IMR-90 (cell line): Measurements from ENCODE around the gene SKAP1. TPM values are rescaled to one million over a fixed set of nuclear protein-coding genes. Genes with fewer than 3 reads are reported as not detected.

Experiments
- ATAC-seq: fragments of 200-7000 bp; cut with Tn5 transposase; 2 replicates; pipeline ENCODE4 v1.9.1; 2020; ENCODE audit warnings: low read depth, mild to moderate bottlenecking, moderate library complexity
- BruUV-seq: library from RNA; stranded (reverse); fragments of 400-500 nt; replicated peaks from 2 replicates; lab custom pipeline; 2021; lab: Mats Ljungman, UMichigan
- CTCF ChIA-PET: fragments of 300-600 bp; formaldehyde crosslinking; extraction: SDS; loops from one replicate; lab custom pipeline; 2021; ENCODE audit warnings: antibody characterized with exemption; lab: Yijun Ruan, JAX
- POLR2A ChIA-PET: fragments of 300-600 bp; sonication (Branson Sonifier 250); formaldehyde crosslinking; loops from one replicate; lab custom pipeline; 2022; ENCODE audit warnings: antibody characterized with exemption; ENCODE audit not compliant: unreplicated experiment; lab: Charles Lee
- DNase-seq: peaks from one replicate; pipeline ENCODE4 v3.0.0; 2013
- H2AFZ ChIP-seq: replicated peaks from 2 replicates; pipeline ENCODE3; 2013; ENCODE audit warnings: low read length, mild to moderate bottlenecking; ENCODE audit not compliant: poor library complexity
- H2AK5ac ChIP-seq: 2 replicates; pipeline ENCODE4 v1.6.1; 2013; ENCODE audit warnings: low read depth, low read length, inconsistent platforms
- H2AK9ac ChIP-seq: replicated peaks from 2 replicates; pipeline ENCODE3; 2013; ENCODE audit warnings: mild to moderate bottlenecking, low read depth, low read length, moderate library complexity; ENCODE audit not compliant: poor library complexity
- H2BK120ac ChIP-seq: 2 replicates; pipeline ENCODE4 v1.6.1; 2013; ENCODE audit warnings: low read depth, low read length, inconsistent platforms
- H2BK15ac ChIP-seq: 3 replicates; pipeline ENCODE4 v1.6.1; 2013; ENCODE audit warnings: low read depth, low read length, inconsistent platforms
- H2BK20ac ChIP-seq: 2 replicates; pipeline ENCODE4 v1.6.1; 2013; ENCODE audit warnings: low read depth, mild to moderate bottlenecking, inconsistent platforms, low read length, moderate library complexity
- H2BK5ac ChIP-seq: 2 replicates; pipeline ENCODE4 v1.6.1; 2013; ENCODE audit warnings: mild to moderate bottlenecking, low read depth, low read length, inconsistent platforms; ENCODE audit not compliant: poor library complexity, severe bottlenecking
- H3K14ac ChIP-seq: replicated peaks from 2 replicates; pipeline ENCODE4 v1.6.1; 2013; ENCODE audit warnings: low read depth, low read length, inconsistent platforms
- H3K18ac ChIP-seq: 2 replicates; pipeline ENCODE4 v1.6.1; 2013; ENCODE audit warnings: low read depth, low read length, control low read depth
- H3K23ac ChIP-seq: 2 replicates; pipeline ENCODE4 v1.6.1; 2013; ENCODE audit warnings: low read depth, low read length, inconsistent platforms
- H3K27ac ChIP-seq: 2 replicates; pipeline ENCODE4 v1.5.1; 2013; ENCODE audit warnings: mild to moderate bottlenecking, control low read depth, low read length; ENCODE audit not compliant: insufficient read depth
- H3K27me3 ChIP-seq: 2 replicates; pipeline ENCODE4 v1.6.1; 2013; ENCODE audit warnings: low read length; ENCODE audit not compliant: control insufficient read depth, insufficient read depth
- H3K36me3 ChIP-seq: 2 replicates; pipeline ENCODE4 v1.6.1; 2013; ENCODE audit warnings: low read length, mixed read lengths; ENCODE audit not compliant: control insufficient read depth, insufficient read depth
- H3K4ac ChIP-seq: 2 replicates; pipeline ENCODE4 v1.6.1; 2013; ENCODE audit warnings: low read depth, low read length, inconsistent platforms
- H3K4me1 ChIP-seq: 2 replicates; pipeline ENCODE4 v1.6.1; 2013; ENCODE audit warnings: low read length, mixed read lengths; ENCODE audit not compliant: control insufficient read depth, insufficient read depth
- H3K4me2 ChIP-seq: 2 replicates; pipeline ENCODE4 v1.6.1; 2013; ENCODE audit warnings: low read depth, mild to moderate bottlenecking, control low read depth, low read length, moderate library complexity
- H3K4me3 ChIP-seq: 2 replicates; pipeline ENCODE4 v1.5.1; 2013; ENCODE audit warnings: low read depth, mild to moderate bottlenecking, control low read depth, low read length, moderate library complexity; ENCODE audit not compliant: insufficient read depth
- H3K56ac ChIP-seq: 2 replicates; pipeline ENCODE4 v1.6.1; 2013; ENCODE audit warnings: low read length, inconsistent platforms; ENCODE audit not compliant: insufficient read depth; ENCODE audit errors: extremely low read depth
- H3K79me1 ChIP-seq, 2 experiments: 2 replicates each; pipeline ENCODE4 v1.6.1; 2013; ENCODE audit warnings: low read length in 2 of 2, inconsistent platforms in 1 of 2, low read depth in 1 of 2
- H3K9ac ChIP-seq: 2 replicates; pipeline ENCODE4 v1.6.1; 2013; ENCODE audit warnings: low read depth, low read length, control low read depth
- H3K9me1 ChIP-seq: 2 replicates; pipeline ENCODE4 v1.6.1; 2013; ENCODE audit warnings: low read length, inconsistent platforms; ENCODE audit not compliant: insufficient read depth
- H3K9me3 ChIP-seq: 2 replicates; pipeline ENCODE4 v1.6.1; 2013; ENCODE audit warnings: low read length; ENCODE audit not compliant: control insufficient read depth, insufficient read depth
- H4K20me1 ChIP-seq: 2 replicates; pipeline ENCODE4 v1.6.1; 2013; ENCODE audit warnings: low read length, inconsistent platforms; ENCODE audit not compliant: insufficient read depth
- H4K5ac ChIP-seq: 2 replicates; pipeline ENCODE4 v1.6.1; 2013; ENCODE audit warnings: mild to moderate bottlenecking, low read depth, low read length, control low read depth
- H4K8ac ChIP-seq, 2 experiments: 2 replicates each; pipeline ENCODE4 v1.6.1; 2013; ENCODE audit warnings: low read depth in 2 of 2, low read length in 2 of 2, control low read depth in 1 of 2, inconsistent platforms in 1 of 2
- H4K91ac ChIP-seq: 2 replicates; pipeline ENCODE4 v1.6.1; 2013; ENCODE audit warnings: low read depth, low read length, inconsistent platforms; ENCODE audit not compliant: insufficient read depth
- BHLHE40 ChIP-seq: fragments of 150-350 bp; IDR thresholded peaks from 2 replicates; pipeline ENCODE4 v1.6.1; 2016; ENCODE audit warnings: mild to moderate bottlenecking, low read depth, low read length
- CEBPB ChIP-seq: IDR thresholded peaks from 2 replicates; pipeline ENCODE4 v1.6.1; 2012; ENCODE audit warnings: low read depth, low read length, improper control_type of control experiment
- CHD1 ChIP-seq: IDR thresholded peaks from 2 replicates; pipeline ENCODE4 v1.6.1; 2012; ENCODE audit warnings: low read depth, low read length, improper control_type of control experiment
- ELK1 ChIP-seq: fragments of 150-350 bp; IDR thresholded peaks from 2 replicates; pipeline ENCODE4 v1.6.1; 2016; ENCODE audit warnings: low read depth, mild to moderate bottlenecking, low read length, moderate library complexity, borderline replicate concordance
- MAFK ChIP-seq: IDR thresholded peaks from 2 replicates; pipeline ENCODE4 v1.6.1; 2012; ENCODE audit warnings: low read depth, low read length, improper control_type of control experiment
- MAZ ChIP-seq: IDR thresholded peaks from 2 replicates; pipeline ENCODE4 v1.6.1; 2012; ENCODE audit warnings: low read depth, mild to moderate bottlenecking, low read length, improper control_type of control experiment, moderate library complexity, borderline replicate concordance
- MXI1 ChIP-seq: IDR thresholded peaks from 2 replicates; pipeline ENCODE4 v1.6.1; 2012; ENCODE audit warnings: low read depth, mild to moderate bottlenecking, low read length, moderate library complexity, borderline replicate concordance
- NFE2L2 ChIP-seq: fragments of 150-350 bp; IDR thresholded peaks from 2 replicates; pipeline ENCODE4 v1.6.1; 2016; ENCODE audit warnings: low read depth, mild to moderate bottlenecking, low read length
- POLR2A ChIP-seq: IDR thresholded peaks from 2 replicates; pipeline ENCODE4 v1.6.1; 2012; ENCODE audit warnings: mild to moderate bottlenecking, low read depth, low read length
- RAD21 ChIP-seq: IDR thresholded peaks from 2 replicates; pipeline ENCODE4 v1.6.1; 2012; ENCODE audit warnings: low read length, improper control_type of control experiment
- RCOR1 ChIP-seq: IDR thresholded peaks from 2 replicates; pipeline ENCODE4 v1.6.1; 2012; ENCODE audit warnings: mild to moderate bottlenecking, low read length, improper control_type of control experiment; ENCODE audit not compliant: insufficient replicate concordance
- RFX5 ChIP-seq: IDR thresholded peaks from 2 replicates; pipeline ENCODE4 v1.8.0; 2012; ENCODE audit warnings: low read depth, mild to moderate bottlenecking, low read length, moderate library complexity
- SMC3 ChIP-seq: fragments of 150-350 bp; IDR thresholded peaks from 2 replicates; pipeline ENCODE4 v1.6.1; 2016; ENCODE audit warnings: low read depth, mild to moderate bottlenecking, antibody characterized with exemption, low read length, moderate library complexity
- WGBS, 2 experiments: methylation state at CpG; one replicate each; pipeline versions ENCODE4 v1.1.5 to v1.1.7; 2013; ENCODE audit warnings: missing lambda C conversion rate in 2 of 2; ENCODE audit not compliant: insufficient read length in 1 of 2; ENCODE audit errors: extremely low coverage in 2 of 2; 5-methylcytosine and 5-hydroxymethylcytosine counted together
- dilution Hi-C: fragments of 300-500 bp; cut with HindIII; formaldehyde crosslinking; loops from one replicate; pipeline ENCODE4 v1.14.3; 2018; ENCODE audit warnings: low sequenced_read_pairs; ENCODE audit not compliant: unreplicated experiment
- in situ Hi-C: fragments of 300-500 bp; cut with MboI; formaldehyde crosslinking; loops from 3 replicates; pipeline ENCODE4 v1.14.3; 2019; ENCODE audit warnings: low sequenced_read_pairs, inconsistent platforms, mixed read lengths
- intact Hi-C: fragments of 100-400 bp; cut with micrococcal nuclease; formaldehyde crosslinking; loops from 2 replicates; pipeline ENCODE4 v1.10.0; 2022
- polyA plus RNA-seq, 3 experiments: library from polyadenylated mRNA; depleted of rRNA; stranded (reverse); fragments of >200 nt; gene quantifications; 2 replicates each; pipeline ENCODE4 v1.2.3, GENCODE V29; 2012; ENCODE audit warnings: low replicate concordance in 1 of 3
- total RNA-seq: library from RNA; depleted of rRNA; stranded (reverse); fragments of >200 nt; gene quantifications from 2 replicates; pipeline ENCODE4 v1.2.3, GENCODE V29; 2012
- TF ChIP-seq, protein P1 (sequence below): fragments of 150-350 bp; IDR thresholded peaks from 2 replicates; pipeline ENCODE4 v1.6.1; 2017; ENCODE audit warnings: mild to moderate bottlenecking, antibody characterized with exemption, low read length, low read depth

Gene SKAP1
- total and polyA plus RNA-seq, 2 of the 4 experiments (the other 2 are of a cell fraction) = not detected

DNA sequence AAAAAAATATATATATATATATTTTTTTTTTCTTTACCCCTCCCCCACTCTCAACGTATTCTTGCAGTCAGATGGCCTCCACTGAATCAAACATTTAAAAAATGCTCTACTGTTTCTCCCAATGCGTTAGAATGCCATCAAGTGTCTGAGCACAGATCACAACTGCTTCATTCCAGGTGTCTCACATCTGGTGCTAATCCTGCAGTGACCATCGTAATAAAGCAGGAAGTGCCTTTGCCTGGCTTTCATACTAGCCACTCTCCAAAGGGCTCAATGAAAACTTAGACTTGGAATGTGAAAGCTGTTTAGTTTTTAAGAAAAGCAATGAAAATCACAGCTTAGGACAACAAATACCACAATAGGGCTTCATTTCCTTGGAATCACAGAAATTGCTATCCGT lies 37.2 kb downstream of the SKAP1 start:
- WGBS, 2 experiments = 7% methylated on average over 2 of the region's 4 CpGs; no CpG with 5 or more reads in 1 of the 2 experiments
- Histone ChIP-seq H3K4me1 (no peaks in the 10 kb centered on the region), H3K4me3 (no peak overlapping the region), H3K23ac (no peak overlapping the region), H2BK120ac (no peak overlapping the region), H3K27me3 (peaks cover 40% of the 10 kb centered on the region), H3K14ac (no peak overlapping the region), H2BK15ac (no peak overlapping the region), H2AFZ (no peak overlapping the region), H2BK20ac (no peak overlapping the region), H3K4ac (no peak overlapping the region), H2BK5ac (no peak overlapping the region), H2AK9ac (no peak overlapping the region), H3K9me1 (no peaks in the 10 kb centered on the region), H2AK5ac (no peak overlapping the region), H3K9me3 (no peaks in the 10 kb centered on the region), H4K91ac (no peak overlapping the region), H3K36me3 (no peaks in the 10 kb centered on the region), H4K5ac (no peak overlapping the region), H3K9ac (no peak overlapping the region), H3K4me2 (no peak overlapping the region), H3K18ac (no peak overlapping the region), H3K56ac (no peak overlapping the region), H4K8ac (no peak overlapping the region), H3K27ac (no peak overlapping the region), H4K20me1 (no peaks in the 10 kb centered on the region), H3K79me1 (no peaks in the 10 kb centered on the region)
- TF ChIP-seq RAD21 (no peak), MAZ (no peak), CHD1 (no peak), BHLHE40 (no peak), POLR2A (no peak), ELK1 (no peak), SMC3 (no peak), RFX5 (no peak), NFE2L2 (no peak), MAFK (no peak), MXI1 (no peak), RCOR1 (no peak), CEBPB (no peak)
- TF ChIP-seq, protein P1, sequence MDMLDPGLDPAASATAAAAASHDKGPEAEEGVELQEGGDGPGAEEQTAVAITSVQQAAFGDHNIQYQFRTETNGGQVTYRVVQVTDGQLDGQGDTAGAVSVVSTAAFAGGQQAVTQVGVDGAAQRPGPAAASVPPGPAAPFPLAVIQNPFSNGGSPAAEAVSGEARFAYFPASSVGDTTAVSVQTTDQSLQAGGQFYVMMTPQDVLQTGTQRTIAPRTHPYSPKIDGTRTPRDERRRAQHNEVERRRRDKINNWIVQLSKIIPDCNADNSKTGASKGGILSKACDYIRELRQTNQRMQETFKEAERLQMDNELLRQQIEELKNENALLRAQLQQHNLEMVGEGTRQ = no peak
- intact Hi-C loops (no loop called here), dilution Hi-C loops (no loop called here), in situ Hi-C loops (loop anchor here (25.0 kb wide), 1 partner anchor 369 kb away; no protein-coding TSS in a partner anchor)
- DNase-seq (no peak), ATAC-seq (no peak)
- CTCF ChIA-PET = no interaction called here
- no TSS peak for BruUV-seq
- POLR2A ChIA-PET = no interaction called here
